ENCODE data around the gene ANO1. TPM values are rescaled to one million over a fixed set of nuclear protein-coding genes. Genes with fewer than 3 reads are reported as not detected.

Gene ANO1
- total RNA-seq, 1 donor from 2014 or later, result 9.1 TPM

GRCh38 chr11:70158757-70159389 is 80.8 kb downstream of the ANO1 start:
- Mint-ChIP-seq H3K27ac (no peak overlapping the region), H3K4me1 (ENCODE audit: low read depth) (no peaks in the 10 kb centered on the region), H3K9me3 (ENCODE audit: low read depth) (no peaks in the 10 kb centered on the region), H3K4me3 (ENCODE audit: low read depth) (no peak overlapping the region), H3K36me3 (ENCODE audit: insufficient read depth) (no peaks in the 10 kb centered on the region), H3K27me3 (peaks cover 11% of the 10 kb centered on the region)
- no peak for DNase-seq (ENCODE audit: low spot score, unreplicated experiment)
- TF ChIP-seq CTCF (IDR thresholded peaks at IDR 0.05; ENCODE audit: unreplicated experiment), result no peak

- peaks cover 11% of the 10 kb centered on the region for H3K27me3 Mint-ChIP-seq
- H3K27ac Mint-ChIP-seq, result no peak overlapping the region
- H3K36me3 Mint-ChIP-seq (ENCODE audit: insufficient read depth), result no peaks in the 10 kb centered on the region
- no peak for DNase-seq (ENCODE audit: low spot score, unreplicated experiment)
- no peaks in the 10 kb centered on the region for H3K9me3 Mint-ChIP-seq (ENCODE audit: low read depth)
- no peak for TF ChIP-seq CTCF (IDR thresholded peaks at IDR 0.05; ENCODE audit: unreplicated experiment)
- no peak overlapping the region for H3K4me3 Mint-ChIP-seq (ENCODE audit: low read depth)
- H3K4me1 Mint-ChIP-seq (ENCODE audit: low read depth), result no peaks in the 10 kb centered on the region
Observed at GRCh38 chr11:70159627-70160570, 81.8 kb downstream of the ANO1 start.

GRCh38 chr11:70161043-70161625 is 83.0 kb downstream of the ANO1 start:
- Mint-ChIP-seq H3K27ac (no peak overlapping the region), H3K36me3 (ENCODE audit: insufficient read depth) (no peaks in the 10 kb centered on the region), H3K4me3 (ENCODE audit: low read depth) (no peak overlapping the region), H3K27me3 (peaks cover 6% of the 10 kb centered on the region), H3K4me1 (ENCODE audit: low read depth) (no peaks in the 10 kb centered on the region), H3K9me3 (ENCODE audit: low read depth) (no peaks in the 10 kb centered on the region)
- DNase-seq (ENCODE audit: low spot score, unreplicated experiment), result no peak
- no peak for TF ChIP-seq CTCF (IDR thresholded peaks at IDR 0.05; ENCODE audit: unreplicated experiment)

- no peaks in the 10 kb centered on the region for H3K9me3 Mint-ChIP-seq (ENCODE audit: low read depth)
- no peaks in the 10 kb centered on the region for H3K36me3 Mint-ChIP-seq (ENCODE audit: insufficient read depth)
- no peaks in the 10 kb centered on the region for H3K4me1 Mint-ChIP-seq (ENCODE audit: low read depth)
- peaks cover 18% of the 10 kb centered on the region for H3K27me3 Mint-ChIP-seq
- no peak for TF ChIP-seq CTCF (IDR thresholded peaks at IDR 0.05; ENCODE audit: unreplicated experiment)
- DNase-seq (ENCODE audit: low spot score, unreplicated experiment), result no peak
- no peak overlapping the region for H3K27ac Mint-ChIP-seq
- H3K4me3 Mint-ChIP-seq (ENCODE audit: low read depth), result no peak overlapping the region
Observed at GRCh38 chr11:70164705-70165104, 86.6 kb downstream of the ANO1 start.

GRCh38 chr11:70167120-70167519 is 89.0 kb downstream of the ANO1 start:
- Mint-ChIP-seq H3K4me3 (ENCODE audit: low read depth) (no peak overlapping the region), H3K9me3 (ENCODE audit: low read depth) (no peaks in the 10 kb centered on the region), H3K27me3 (peaks cover 18% of the 10 kb centered on the region), H3K27ac (no peak overlapping the region), H3K4me1 (ENCODE audit: low read depth) (no peaks in the 10 kb centered on the region), H3K36me3 (ENCODE audit: insufficient read depth) (no peaks in the 10 kb centered on the region)
- no peak for DNase-seq (ENCODE audit: low spot score, unreplicated experiment)
- TF ChIP-seq CTCF (IDR thresholded peaks at IDR 0.05; ENCODE audit: unreplicated experiment), result no peak

All from progenitor cell of endocrine pancreas (in vitro differentiated cells).